ENCODE data around the gene ZNF470. TPM values are rescaled to one million over a fixed set of nuclear protein-coding genes. Genes with fewer than 3 reads are reported as not detected.

The ZNF470 gene
- polyA plus RNA-seq, 1 experiment: 3.8 TPM

DNA sequence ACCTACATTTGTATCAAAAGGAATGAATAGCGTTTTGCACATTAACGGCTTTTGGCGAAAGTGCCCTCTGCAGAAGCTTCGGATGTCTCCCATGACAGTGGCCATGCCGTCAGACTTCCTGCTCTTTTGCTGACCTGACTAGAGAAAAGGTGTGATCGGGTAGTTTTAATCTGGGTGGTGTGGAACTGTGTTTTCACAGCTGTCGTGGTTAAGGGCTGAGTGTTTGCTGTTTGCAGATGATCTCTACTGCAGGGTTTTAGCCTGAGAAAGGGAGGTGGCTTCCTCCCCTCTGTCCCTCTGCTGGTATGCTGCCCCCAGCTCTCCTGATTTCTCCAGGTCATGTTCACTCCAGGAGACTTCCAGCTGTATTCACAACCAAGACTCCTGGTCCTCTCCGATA is 50.3 kb downstream of the ZNF470 start:
- POLR2A ChIA-PET: no interaction called here
- Histone ChIP-seq H3K4me3 (ENCODE audit: low read depth, low read length) (no peak overlapping the region), H3K9me3 (ENCODE audit: control insufficient read depth, insufficient read depth, low read length) (peaks cover 62% of the 10 kb centered on the region), H3K27me3 (ENCODE audit: control insufficient read depth, insufficient read depth, low read length) (no peaks in the 10 kb centered on the region), H3K27ac (ENCODE audit: low read depth, low read length) (no peak overlapping the region)
- CTCF ChIA-PET: no interaction called here
- DNase-seq (ENCODE audit: low read depth, low spot score): no peak
- TF ChIP-seq, protein P1, sequence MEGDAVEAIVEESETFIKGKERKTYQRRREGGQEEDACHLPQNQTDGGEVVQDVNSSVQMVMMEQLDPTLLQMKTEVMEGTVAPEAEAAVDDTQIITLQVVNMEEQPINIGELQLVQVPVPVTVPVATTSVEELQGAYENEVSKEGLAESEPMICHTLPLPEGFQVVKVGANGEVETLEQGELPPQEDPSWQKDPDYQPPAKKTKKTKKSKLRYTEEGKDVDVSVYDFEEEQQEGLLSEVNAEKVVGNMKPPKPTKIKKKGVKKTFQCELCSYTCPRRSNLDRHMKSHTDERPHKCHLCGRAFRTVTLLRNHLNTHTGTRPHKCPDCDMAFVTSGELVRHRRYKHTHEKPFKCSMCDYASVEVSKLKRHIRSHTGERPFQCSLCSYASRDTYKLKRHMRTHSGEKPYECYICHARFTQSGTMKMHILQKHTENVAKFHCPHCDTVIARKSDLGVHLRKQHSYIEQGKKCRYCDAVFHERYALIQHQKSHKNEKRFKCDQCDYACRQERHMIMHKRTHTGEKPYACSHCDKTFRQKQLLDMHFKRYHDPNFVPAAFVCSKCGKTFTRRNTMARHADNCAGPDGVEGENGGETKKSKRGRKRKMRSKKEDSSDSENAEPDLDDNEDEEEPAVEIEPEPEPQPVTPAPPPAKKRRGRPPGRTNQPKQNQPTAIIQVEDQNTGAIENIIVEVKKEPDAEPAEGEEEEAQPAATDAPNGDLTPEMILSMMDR (IDR thresholded peaks at IDR 0.05; ENCODE audit: low read depth, low read length): no peak

DNA sequence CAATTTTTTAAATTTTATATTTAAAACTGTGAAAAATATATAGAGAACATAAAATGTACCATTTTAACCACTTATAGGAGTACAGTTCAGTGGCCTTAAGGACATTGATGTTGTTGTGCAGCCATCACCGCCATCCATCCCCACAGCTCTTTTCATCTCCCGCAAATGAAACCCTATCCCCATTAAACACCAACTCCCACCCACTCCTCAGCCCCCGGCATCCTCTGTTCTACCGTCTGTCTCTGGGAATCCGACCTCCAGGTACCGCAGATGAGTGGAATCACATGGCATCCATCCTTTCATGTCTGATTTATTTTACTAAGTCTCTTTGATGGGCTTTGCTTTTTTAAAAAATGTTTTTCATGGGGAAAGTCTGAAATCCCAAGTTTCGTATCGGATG is 51.9 kb downstream of the ZNF470 start:
- Histone ChIP-seq H3K27ac (ENCODE audit: low read depth, low read length) (no peak overlapping the region), H3K9me3 (ENCODE audit: control insufficient read depth, insufficient read depth, low read length) (peaks cover 66% of the 10 kb centered on the region), H3K27me3 (ENCODE audit: control insufficient read depth, insufficient read depth, low read length) (no peaks in the 10 kb centered on the region), H3K4me3 (ENCODE audit: low read depth, low read length) (no peak overlapping the region)
- no peak for DNase-seq (ENCODE audit: low read depth, low spot score)
- ChIA-PET POLR2A (no interaction called here), CTCF (no interaction called here)
- TF ChIP-seq, protein P1 (IDR thresholded peaks at IDR 0.05; ENCODE audit: low read depth, low read length): no peak

DNA sequence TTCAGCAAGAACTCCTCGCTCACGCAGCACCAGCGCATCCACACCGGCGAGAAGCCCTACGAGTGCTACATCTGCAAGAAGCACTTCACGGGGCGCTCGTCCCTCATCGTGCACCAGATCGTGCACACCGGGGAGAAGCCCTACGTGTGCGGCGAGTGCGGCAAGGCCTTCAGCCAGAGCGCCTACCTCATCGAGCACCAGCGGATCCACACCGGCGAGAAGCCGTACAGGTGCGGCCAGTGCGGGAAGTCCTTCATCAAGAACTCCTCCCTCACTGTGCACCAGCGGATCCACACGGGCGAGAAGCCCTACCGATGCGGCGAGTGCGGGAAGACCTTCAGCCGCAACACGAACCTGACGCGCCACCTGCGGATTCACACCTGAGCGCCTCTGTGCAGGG is 55.1 kb downstream of the ZNF470 start:
- Histone ChIP-seq H3K4me3 (ENCODE audit: low read depth, low read length) (no peak overlapping the region), H3K9me3 (ENCODE audit: control insufficient read depth, insufficient read depth, low read length) (peaks cover 86% of the 10 kb centered on the region), H3K27ac (ENCODE audit: low read depth, low read length) (no peak overlapping the region), H3K27me3 (ENCODE audit: control insufficient read depth, insufficient read depth, low read length) (no peaks in the 10 kb centered on the region)
- no peak for DNase-seq (ENCODE audit: low read depth, low spot score)
- ChIA-PET CTCF (no interaction called here), POLR2A (no interaction called here)
- TF ChIP-seq, protein P1 (IDR thresholded peaks at IDR 0.05; ENCODE audit: low read depth, low read length): no peak

DNA sequence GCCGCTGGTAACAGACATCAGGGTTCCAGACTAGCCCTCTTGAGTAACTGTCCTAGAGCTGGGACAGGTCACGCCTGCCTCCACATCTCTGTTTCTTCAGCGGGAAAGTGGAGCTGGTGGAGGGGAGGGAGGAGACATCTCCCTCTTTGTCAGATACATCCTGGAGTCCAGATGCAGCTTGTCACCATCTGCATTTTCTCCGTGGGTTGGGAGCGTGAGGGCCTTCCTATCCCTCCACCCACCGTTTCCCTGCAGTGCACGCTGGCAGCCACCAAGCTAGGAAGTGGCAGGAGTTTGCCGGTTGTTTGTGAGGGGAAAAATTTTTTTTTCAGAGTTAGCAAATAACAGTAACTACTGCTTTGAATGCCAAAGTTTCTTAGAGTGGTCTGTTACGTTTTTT is 55.7 kb downstream of the ZNF470 start:
- no peaks in the 10 kb centered on the region for H3K27me3 ChIP-seq (ENCODE audit: control insufficient read depth, insufficient read depth, low read length)
- TF ChIP-seq, protein P1 (IDR thresholded peaks at IDR 0.05; ENCODE audit: low read depth, low read length): no peak
- H3K27ac ChIP-seq (ENCODE audit: low read depth, low read length): no peak overlapping the region
- ChIA-PET CTCF (no interaction called here), POLR2A (no interaction called here)
- no peak for DNase-seq (ENCODE audit: low read depth, low spot score)
- no peak overlapping the region for H3K4me3 ChIP-seq (ENCODE audit: low read depth, low read length)
- peaks cover 86% of the 10 kb centered on the region for H3K9me3 ChIP-seq (ENCODE audit: control insufficient read depth, insufficient read depth, low read length)

DNA sequence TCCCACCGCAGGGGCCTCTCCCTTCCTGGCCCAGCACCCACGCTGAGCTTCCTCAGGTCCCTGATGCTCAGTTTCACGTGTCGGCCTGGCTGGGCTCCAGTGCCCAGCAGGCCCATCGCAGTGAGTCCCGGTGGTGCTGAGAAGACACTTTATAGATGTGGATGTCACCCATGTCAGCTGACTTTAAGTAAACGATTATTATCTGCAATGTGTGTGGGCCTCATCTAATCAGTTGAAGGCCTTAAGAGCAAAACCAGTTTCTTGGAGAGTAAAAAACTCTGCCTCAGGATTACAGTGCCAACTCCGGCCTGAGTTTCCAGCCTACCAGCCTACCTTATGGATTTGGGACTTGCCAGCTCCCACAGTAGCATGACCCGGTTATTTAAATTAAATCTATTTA is 58.4 kb downstream of the ZNF470 start:
- H3K9me3 ChIP-seq (ENCODE audit: control insufficient read depth, insufficient read depth, low read length): peaks cover 84% of the 10 kb centered on the region
- TF ChIP-seq, protein P1 (IDR thresholded peaks at IDR 0.05; ENCODE audit: low read depth, low read length): no peak
- no peak overlapping the region for H3K4me3 ChIP-seq (ENCODE audit: low read depth, low read length)
- POLR2A ChIA-PET: no interaction called here
- H3K27me3 ChIP-seq (ENCODE audit: control insufficient read depth, insufficient read depth, low read length): no peaks in the 10 kb centered on the region
- no peak overlapping the region for H3K27ac ChIP-seq (ENCODE audit: low read depth, low read length)
- CTCF ChIA-PET: no interaction called here
- DNase-seq (ENCODE audit: low read depth, low spot score): no peak

All from AG04450 (cell line).